Endothelial cell of umbilical vein (primary cell): Measurements from ENCODE around the gene MYO5B. TPM values are rescaled to one million over a fixed set of nuclear protein-coding genes. Genes with fewer than 3 reads are reported as not detected.

ENCODE experiments used
- BruUV-seq: library from RNA; stranded (reverse); fragments of 400-500 nt; replicated peaks from 2 replicates; lab custom pipeline; 2021; lab: Mats Ljungman, UMichigan
- CTCF ChIA-PET: fragments of 300-600, 350-600 bp; sonication (Branson Sonifier 250); formaldehyde crosslinking; loops from one replicate; lab custom pipeline; 2021; ENCODE audit warnings: antibody characterized with exemption, inconsistent platforms; lab: Charles Lee
- POLR2A ChIA-PET: fragments of 300-600, 350-600 bp; sonication (Branson Sonifier 250); formaldehyde crosslinking; loops from one replicate; lab custom pipeline; 2021; ENCODE audit warnings: antibody characterized with exemption, inconsistent platforms; lab: Charles Lee
- DNase-seq: peaks from one replicate; pipeline ENCODE4 v3.0.0-alpha.2; 2011; ENCODE audit warnings: low read depth, low spot score
- FAIRE-seq: peaks from 2 replicates; lab custom pipeline; 2011; peaks lifted over from hg19 to GRCh38; lab: Jason Lieb, UNC
- H2AFZ ChIP-seq: 2 replicates; pipeline ENCODE4 v1.6.0; 2012; ENCODE audit warnings: low read depth, low read length, control low read depth, inconsistent platforms
- H3K27ac ChIP-seq: 2 replicates; pipeline ENCODE4 v1.5.1; 2011; ENCODE audit warnings: low read depth, mild to moderate bottlenecking, control low read depth, low read length, moderate library complexity; ENCODE audit not compliant: insufficient read depth
- H3K27me3 ChIP-seq, 2 experiments: 2 replicates each; pipeline versions ENCODE4 v1.6.0 to v1.6.1; 2011; ENCODE audit warnings: low read length in 2 of 2, mixed read lengths in 1 of 2; ENCODE audit not compliant: control insufficient read depth in 2 of 2, insufficient read depth in 2 of 2
- H3K36me3 ChIP-seq, 2 experiments: 2 replicates in 1 of 2; 3 replicates in 1 of 2; pipeline ENCODE4 v1.5.1; 2011; ENCODE audit warnings: low read length in 2 of 2, mild to moderate bottlenecking in 1 of 2, moderate library complexity in 1 of 2; ENCODE audit not compliant: control insufficient read depth in 2 of 2, insufficient read depth in 2 of 2; ENCODE audit errors: extremely low read depth in 1 of 2
- H3K4me1 ChIP-seq: 3 replicates; pipeline ENCODE4 v1.5.1; 2011; ENCODE audit warnings: mild to moderate bottlenecking, low read length; ENCODE audit not compliant: control insufficient read depth, insufficient read depth; ENCODE audit errors: extremely low read depth
- H3K4me2 ChIP-seq: 2 replicates; pipeline ENCODE4 v1.6.1; 2011; ENCODE audit warnings: low read length, control low read depth, mixed read lengths; ENCODE audit not compliant: insufficient read depth
- H3K4me3 ChIP-seq, 3 experiments: fragments of 200-600 bp in 1 of 3; sonication (generic), shearing (Covaris generic) in 1 of 3; replicated peaks in 1 of 3; 2 replicates each; pipeline ENCODE4 v1.5.1; 2011 to 2016; ENCODE audit warnings: control low read depth in 3 of 3, low read length in 3 of 3, mild to moderate bottlenecking in 2 of 3, inconsistent platforms in 1 of 3, low read depth in 1 of 3, moderate library complexity in 1 of 3; ENCODE audit not compliant: insufficient read depth in 1 of 3
- H3K79me2 ChIP-seq: 2 replicates; pipeline ENCODE4 v1.6.0; 2012; ENCODE audit warnings: low read length, inconsistent platforms; ENCODE audit not compliant: control insufficient read depth, insufficient read depth
- H3K9ac ChIP-seq: replicated peaks from 2 replicates; pipeline ENCODE3; 2011; ENCODE audit warnings: low read length, control low read depth; ENCODE audit not compliant: insufficient read depth; ENCODE audit errors: extremely low read depth
- H3K9me1 ChIP-seq: replicated peaks from 3 replicates; pipeline ENCODE4 v1.6.0; 2011; ENCODE audit warnings: mild to moderate bottlenecking, low read length; ENCODE audit not compliant: control insufficient read depth, insufficient read depth; ENCODE audit errors: extremely low read depth
- H3K9me3 ChIP-seq: replicated peaks from 2 replicates; pipeline ENCODE4 v1.5.1; 2012; ENCODE audit warnings: low read length, inconsistent platforms; ENCODE audit not compliant: control insufficient read depth, insufficient read depth
- H4K20me1 ChIP-seq: replicated peaks from 2 replicates; pipeline ENCODE3; 2011; ENCODE audit warnings: mild to moderate bottlenecking, low read length; ENCODE audit not compliant: control insufficient read depth, insufficient read depth; ENCODE audit errors: extremely low read depth
- EZH2 ChIP-seq: IDR thresholded peaks from 2 replicates; pipeline ENCODE4 v1.6.1; 2012; ENCODE audit warnings: borderline replicate concordance, low read depth, mild to moderate bottlenecking, moderate library complexity, low read length, inconsistent platforms; ENCODE audit not compliant: severe bottlenecking
- FOS ChIP-seq: IDR thresholded peaks from 2 replicates; pipeline ENCODE4 v1.6.1; 2011; ENCODE audit warnings: mild to moderate bottlenecking, low read length, moderate library complexity, borderline replicate concordance; ENCODE audit not compliant: insufficient read depth
- JUN ChIP-seq: IDR thresholded peaks from 2 replicates; pipeline ENCODE4 v1.6.1; 2011; ENCODE audit warnings: borderline replicate concordance, low read depth; ENCODE audit not compliant: insufficient read length, insufficient read depth
- MYC ChIP-seq: IDR thresholded peaks from one replicate; pipeline ENCODE4 v1.6.1; 2011; ENCODE audit warnings: mild to moderate bottlenecking, low read depth, low read length
- POLR2AphosphoS5 ChIP-seq: IDR thresholded peaks from 2 replicates; pipeline ENCODE4 v1.6.1; 2012; ENCODE audit warnings: low read depth, mild to moderate bottlenecking, control low read depth, low read length, moderate library complexity; ENCODE audit not compliant: insufficient read depth
- dilution Hi-C: fragments of 300-500 bp; cut with MboI; formaldehyde crosslinking; loops from one replicate; pipeline ENCODE4 v1.15.0; 2019; ENCODE audit warnings: low sequenced_read_pairs; ENCODE audit not compliant: extremely low pct_ligation_motif_present
- intact Hi-C: fragments of 100-400 bp; cut with micrococcal nuclease; formaldehyde crosslinking; loops from one replicate; pipeline ENCODE4 v1.10.0; 2022
- polyA plus RNA-seq, 4 experiments: library from polyadenylated mRNA; depleted of rRNA in 3 of 4; stranded (reverse) in 3 of 4; unstranded in 1 of 4; fragments of >200 nt; gene quantifications; 2 replicates each; pipeline versions ENCODE4 v1.2.1 to v1.2.3, GENCODE V29; 2011 to 2012; ENCODE audit warnings: missing spikeins in 1 of 4
- total RNA-seq: library from RNA; stranded (reverse); gene quantifications from 2 replicates; pipeline ENCODE4 v1.2.3, GENCODE V29; 2021
- TF ChIP-seq, protein P1 (sequence below): IDR thresholded peaks from 2 replicates; pipeline ENCODE4 v1.6.1; 2011; ENCODE audit not compliant: insufficient read depth, insufficient read length

MYO5B gene
- total and polyA plus RNA-seq, 2 donors (not counting 3 experiments of a cell fraction or from before 2014, with no cell fraction given), result 0.54 to 1.1 TPM

DNA sequence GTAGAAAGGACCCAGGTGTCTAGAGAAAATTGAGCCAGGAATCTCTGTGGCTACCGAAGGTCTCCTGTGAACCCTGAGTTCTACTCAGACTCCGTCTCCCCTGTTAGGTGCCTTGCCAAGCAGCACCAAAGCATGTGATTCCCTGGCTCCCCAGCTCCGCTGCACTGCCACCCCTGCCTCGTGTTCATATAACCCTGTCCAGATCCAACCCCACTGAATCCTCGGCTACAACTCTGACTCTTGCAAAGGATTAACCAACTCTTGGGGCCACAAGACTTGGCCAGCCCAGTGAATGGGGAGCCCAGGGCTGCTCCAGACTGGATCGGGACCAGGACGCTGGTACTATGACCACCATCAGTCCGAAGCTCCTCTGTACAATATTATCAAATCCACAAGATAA lies 344.3 kb downstream of the MYO5B start:
- H3K4me1 ChIP-seq, result peaks cover 13% of the 10 kb centered on the region
- H3K4me3 ChIP-seq, result no peak overlapping the region
- no peak overlapping the region for H3K27ac ChIP-seq
- ChIA-PET POLR2A (no interaction called here), CTCF (interaction anchor here (1.0 to 5.6 kb wide), 3 partner anchors 9 to 340 kb away, joined by 3 to 38 read pairs (median 3); no protein-coding TSS in a partner anchor)
- no peaks in the 10 kb centered on the region for H3K9me1 ChIP-seq
- no peaks in the 10 kb centered on the region for H3K79me2 ChIP-seq
- H4K20me1 ChIP-seq, result no peaks in the 10 kb centered on the region
- intact Hi-C loops, result no loop called here
- BruUV-seq, result no TSS peak
- no peak overlapping the region for H3K9ac ChIP-seq
- H3K27me3 ChIP-seq, result no peaks in the 10 kb centered on the region
- DNase-seq (no peak), FAIRE-seq (no peak)
- H3K36me3 ChIP-seq, result no peaks in the 10 kb centered on the region
- no peak overlapping the region for H3K4me2 ChIP-seq
- no peak overlapping the region for H2AFZ ChIP-seq
- TF ChIP-seq FOS, result no peak
- TF ChIP-seq, protein P1, sequence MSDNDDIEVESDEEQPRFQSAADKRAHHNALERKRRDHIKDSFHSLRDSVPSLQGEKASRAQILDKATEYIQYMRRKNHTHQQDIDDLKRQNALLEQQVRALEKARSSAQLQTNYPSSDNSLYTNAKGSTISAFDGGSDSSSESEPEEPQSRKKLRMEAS, result no peak
- no peak for TF ChIP-seq JUN
- TF ChIP-seq MYC, result no peak
- no peak for TF ChIP-seq EZH2
- TF ChIP-seq POLR2AphosphoS5, result no peak
- dilution Hi-C loops, result loop anchor here (25.0 kb wide), 1 partner anchor 338 kb away; no protein-coding TSS in a partner anchor
- H3K9me3 ChIP-seq, result no peaks in the 10 kb centered on the region
